Breast epithelium (tissue), 3 donors: ENCODE measurements around the gene PRMT1.

Experiments used
- CTCF ChIP-seq, 3 donors: fragments of 450-650 bp; IDR thresholded peaks; one replicate each; pipeline ENCODE4 v1.5.1; 2016 to 2017; ENCODE audit warnings: antibody characterized with exemption in 3 of 3, mild to moderate bottlenecking in 3 of 3, moderate library complexity in 3 of 3
- POLR2A ChIP-seq: fragments of 450-650 bp; IDR thresholded peaks from one replicate; pipeline ENCODE4 v1.6.1; 2016; ENCODE audit warnings: antibody characterized with exemption, mild to moderate bottlenecking, moderate library complexity
- POLR2AphosphoS5 ChIP-seq, 3 donors: sonication (generic); formaldehyde crosslinking; IDR thresholded peaks; one replicate each; pipeline ENCODE4 v1.6.1; 2017; ENCODE audit warnings: antibody characterized with exemption in 3 of 3

- no peak for TF ChIP-seq CTCF (IDR thresholded peaks at IDR 0.05)
- no peak for TF ChIP-seq POLR2A
- no peak for TF ChIP-seq POLR2AphosphoS5 (IDR thresholded peaks at IDR 0.05)
Observed at GRCh38 chr19:49678985-49679770, 2.1 kb downstream of the PRMT1 start.
